Measurements from ENCODE around the gene OR4C46. TPM values are rescaled to one million over a fixed set of nuclear protein-coding genes. Genes with fewer than 3 reads are reported as not detected.
"Not testable (repeated sequence)": the region's sequence is repeated elsewhere in the genome, so short reads cannot be mapped to it uniquely, and the experiment has no call there.

The OR4C46 gene
- total RNA-seq (not detected), polyA plus RNA-seq (ENCODE audit: insufficient read depth, low read depth, low replicate concordance) (not detected)
- long read RNA-seq, donor 1 = 0 reads
- long read RNA-seq, donor 2 = 0 reads

- no peak within 1 kb of the TSS for H3K27ac ChIP-seq
- no peak for DNase-seq
- WGBS, 2 donors = 32 to 48% methylated on average over 1 of the region's 1 CpG
Observed at GRCh38 chr11:54603898-54604297, at the start of gene OR4C46. Gene OR4C46, minus strand, starts transcription at chr11:54603998. Its CDS starts 0 bp downstream, at chr11:54603998.

GRCh38 chr11:54645606-54646005 lies 41.8 kb upstream of the OR4C46 start:
- H3K36me3 ChIP-seq (ENCODE audit: low read depth, missing control alignments); H3K4me3 ChIP-seq; H3K4me1 ChIP-seq; H3K27ac ChIP-seq; H3K9me3 ChIP-seq; DNase-seq; intact Hi-C loops (cut with DNase I; ENCODE audit: low total_unique reads); H3K27me3 ChIP-seq: not testable (repeated sequence)
- WGBS, 2 donors = 51 to 55% methylated on average over 8 of the region's 8 CpGs

More at GRCh38 chr11:54603898-54604297, at the start of gene OR4C46:
- H3K4me3 ChIP-seq = no peak within 1 kb of the TSS
- H3K4me1 ChIP-seq = no peaks in the 10 kb centered on the region
- no peaks in the 10 kb centered on the region for H3K36me3 ChIP-seq (ENCODE audit: low read depth, missing control alignments)
- no peaks in the 10 kb centered on the region for H3K27me3 ChIP-seq
- TF ChIP-seq, protein P1, sequence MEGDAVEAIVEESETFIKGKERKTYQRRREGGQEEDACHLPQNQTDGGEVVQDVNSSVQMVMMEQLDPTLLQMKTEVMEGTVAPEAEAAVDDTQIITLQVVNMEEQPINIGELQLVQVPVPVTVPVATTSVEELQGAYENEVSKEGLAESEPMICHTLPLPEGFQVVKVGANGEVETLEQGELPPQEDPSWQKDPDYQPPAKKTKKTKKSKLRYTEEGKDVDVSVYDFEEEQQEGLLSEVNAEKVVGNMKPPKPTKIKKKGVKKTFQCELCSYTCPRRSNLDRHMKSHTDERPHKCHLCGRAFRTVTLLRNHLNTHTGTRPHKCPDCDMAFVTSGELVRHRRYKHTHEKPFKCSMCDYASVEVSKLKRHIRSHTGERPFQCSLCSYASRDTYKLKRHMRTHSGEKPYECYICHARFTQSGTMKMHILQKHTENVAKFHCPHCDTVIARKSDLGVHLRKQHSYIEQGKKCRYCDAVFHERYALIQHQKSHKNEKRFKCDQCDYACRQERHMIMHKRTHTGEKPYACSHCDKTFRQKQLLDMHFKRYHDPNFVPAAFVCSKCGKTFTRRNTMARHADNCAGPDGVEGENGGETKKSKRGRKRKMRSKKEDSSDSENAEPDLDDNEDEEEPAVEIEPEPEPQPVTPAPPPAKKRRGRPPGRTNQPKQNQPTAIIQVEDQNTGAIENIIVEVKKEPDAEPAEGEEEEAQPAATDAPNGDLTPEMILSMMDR (IDR thresholded peaks at IDR 0.05) = no peak
- TF ChIP-seq POLR2A (IDR thresholded peaks at IDR 0.05) = no peak
- intact Hi-C loops (cut with DNase I; ENCODE audit: low total_unique reads) = no loop called here
- H3K9me3 ChIP-seq = no peaks in the 10 kb centered on the region

DNA sequence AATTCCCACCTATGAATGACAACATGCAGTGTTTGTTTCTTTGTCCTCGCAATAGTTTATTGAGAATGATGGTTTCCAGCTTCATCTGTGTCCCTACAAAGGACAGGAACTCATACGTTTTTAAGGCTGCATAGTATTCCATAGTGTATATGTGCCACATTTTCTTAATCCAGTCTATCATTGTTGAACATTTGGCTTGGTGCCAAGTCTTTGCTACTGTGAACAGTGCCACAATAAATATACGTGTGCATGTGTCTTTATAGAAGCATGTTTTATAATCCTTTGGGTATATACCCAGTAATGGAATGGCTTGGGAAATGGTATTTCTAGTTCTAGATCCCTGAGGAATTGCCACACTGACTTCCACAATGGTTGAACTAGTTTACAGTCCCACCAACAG lies 42.4 kb downstream of the OR4C46 start:
- H3K36me3 ChIP-seq (ENCODE audit: low read depth, missing control alignments); DNase-seq; H3K27me3 ChIP-seq; H3K4me3 ChIP-seq; intact Hi-C loops (cut with DNase I; ENCODE audit: low total_unique reads); H3K4me1 ChIP-seq; H3K9me3 ChIP-seq; H3K27ac ChIP-seq: not testable (repeated sequence)
- WGBS, 2 donors = 45 to 62% methylated on average over 3 of the region's 3 CpGs

DNA sequence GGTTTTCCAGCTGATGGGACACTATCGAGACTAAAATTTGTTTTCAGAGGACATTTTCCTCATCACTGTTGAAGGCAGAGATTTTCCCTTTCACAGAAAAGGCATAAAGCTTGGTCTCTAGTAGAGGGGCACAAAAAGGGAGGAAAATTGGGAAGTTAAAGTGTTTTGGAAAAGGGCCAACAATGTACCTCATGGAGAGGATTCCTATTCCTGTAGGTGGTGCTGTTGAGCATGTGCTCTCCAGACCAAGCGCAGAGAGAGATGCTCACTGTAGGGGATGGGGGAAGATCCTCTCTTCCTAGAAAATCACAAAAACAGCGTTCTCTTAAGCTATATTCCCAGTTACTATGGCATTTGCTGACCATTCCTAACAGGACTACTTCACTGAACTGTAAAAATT lies 44.9 kb downstream of the OR4C46 start:
- no peak for DNase-seq
- Histone ChIP-seq H3K4me1 (no peaks in the 10 kb centered on the region), H3K36me3 (ENCODE audit: low read depth, missing control alignments) (no peaks in the 10 kb centered on the region), H3K4me3 (no peak overlapping the region), H3K27ac (no peak overlapping the region), H3K27me3 (no peaks in the 10 kb centered on the region), H3K9me3 (no peaks in the 10 kb centered on the region)
- WGBS, 2 donors = 47 to 68% methylated on average over 3 of the region's 3 CpGs
- intact Hi-C loops (cut with DNase I; ENCODE audit: low total_unique reads) = no loop called here
- no peak for TF ChIP-seq POLR2A (IDR thresholded peaks at IDR 0.05)
- TF ChIP-seq, protein P1 (IDR thresholded peaks at IDR 0.05) = no peak

GRCh38 chr11:54558407-54558806 lies 45.4 kb downstream of the OR4C46 start:
- TF ChIP-seq, protein P1 (IDR thresholded peaks at IDR 0.05) = no peak
- no peak for TF ChIP-seq POLR2A (IDR thresholded peaks at IDR 0.05)
- intact Hi-C loops (cut with DNase I; ENCODE audit: low total_unique reads) = no loop called here
- Histone ChIP-seq H3K4me3 (no peak overlapping the region), H3K9me3 (no peaks in the 10 kb centered on the region), H3K4me1 (no peaks in the 10 kb centered on the region), H3K27me3 (no peaks in the 10 kb centered on the region), H3K27ac (no peak overlapping the region), H3K36me3 (ENCODE audit: low read depth, missing control alignments) (no peaks in the 10 kb centered on the region)
- 55 to 61% methylated on average over 3 of the region's 3 CpGs for WGBS, 2 donors
- DNase-seq = no peak

Other genes starting within 250 kb of the OR4C46 start
- not detected for gene OR4A5, start 102.8 kb upstream of the OR4C46 start, total RNA-seq
- not detected for gene OR4A5, start 102.8 kb upstream of the OR4C46 start, polyA plus RNA-seq (ENCODE audit: insufficient read depth, low read depth, low replicate concordance)

Measured in testis (tissue), 5 donors.